ENCODE data around the gene CALM3. TPM values are rescaled to one million over a fixed set of nuclear protein-coding genes. Genes with fewer than 3 reads are reported as not detected.

The CALM3 gene
- total RNA-seq, 1 donor from 2014 or later, result 237 TPM

DNA sequence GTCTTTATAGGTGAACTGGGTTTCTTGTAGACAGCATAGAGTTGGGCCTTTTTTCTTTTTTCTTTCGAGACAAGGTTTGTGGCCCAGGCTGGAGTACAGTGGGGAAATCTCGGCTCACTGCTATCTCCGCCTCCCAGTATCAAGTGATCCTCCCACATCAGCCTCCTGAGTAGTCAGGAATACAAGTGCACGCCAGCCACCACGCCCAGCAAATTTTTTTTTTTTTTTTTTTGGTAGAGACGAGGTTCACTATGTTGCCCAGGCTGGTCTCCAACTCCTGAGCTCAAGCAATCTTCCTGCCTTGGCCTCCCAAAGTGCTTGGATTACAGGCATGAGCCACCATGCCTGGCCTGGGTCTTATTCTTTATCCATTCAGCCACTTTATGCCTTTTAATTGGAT, 5.1 kb upstream of the CALM3 start:
- DNase-seq (ENCODE audit: low spot score), result no peak
- intact Hi-C loops (cut with DNase I), result no loop called here
- no peak for ATAC-seq

- DNase-seq (ENCODE audit: low spot score) (no peak), ATAC-seq (no peak)
- intact Hi-C loops (cut with DNase I), result no loop called here
Observed at GRCh38 chr19:46598372-46598917, 2.7 kb upstream of the CALM3 start.

- intact Hi-C loops (cut with DNase I), result no loop called here
- no peak for ATAC-seq
- DNase-seq (ENCODE audit: low spot score), result no peak
Observed at GRCh38 chr19:46599716-46600373, 1.3 kb upstream of the CALM3 start.

- ATAC-seq (peak; percentile 94), DNase-seq (ENCODE audit: low spot score) (peak; percentile 99)
- intact Hi-C loops (cut with DNase I), result no loop called here
Observed at GRCh38 chr19:46600384-46601317, 479 bp upstream of the CALM3 start.

DNA sequence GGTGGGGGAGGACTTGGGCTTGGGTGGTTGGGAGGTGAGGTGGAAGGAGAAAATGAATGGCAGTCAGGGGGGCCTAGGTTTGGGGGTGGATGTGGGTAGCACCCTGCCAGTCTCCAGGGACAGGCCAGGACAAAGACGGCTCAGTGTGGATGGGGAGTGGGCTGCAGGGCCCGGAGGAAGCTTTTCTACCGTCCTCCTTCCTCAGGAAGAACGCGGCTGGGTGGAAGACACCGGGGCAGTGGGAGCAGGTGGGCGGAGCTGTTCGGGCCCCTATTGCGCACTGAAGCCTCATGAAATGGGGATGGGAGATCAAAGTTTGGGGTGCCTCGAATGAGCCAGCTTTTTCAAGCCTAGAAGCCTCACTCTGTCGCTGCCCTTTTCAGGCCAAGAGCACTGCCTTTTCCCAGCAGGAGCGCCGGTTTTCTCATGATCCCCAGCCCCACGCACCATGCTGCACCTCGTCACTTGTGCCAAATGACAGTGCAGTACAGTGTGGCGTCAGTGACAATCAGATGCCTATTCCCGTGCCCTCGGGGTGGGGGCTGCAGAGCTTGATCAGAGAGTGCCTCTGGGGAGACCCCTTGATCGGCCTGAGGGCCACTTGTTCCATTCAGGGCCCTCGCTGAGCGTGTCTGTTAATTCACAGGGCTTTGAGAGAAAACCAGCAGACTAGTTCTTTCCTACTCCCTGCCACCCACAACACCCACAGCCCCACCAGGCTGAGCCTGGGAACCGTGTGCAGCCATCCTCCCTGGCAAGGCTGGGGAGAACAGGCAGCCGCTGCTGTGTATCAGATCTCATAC, 1.5 kb downstream of the CALM3 start:
- ATAC-seq, result no peak
- DNase-seq (ENCODE audit: low spot score), result peak; percentile 63
- intact Hi-C loops (cut with DNase I), result no loop called here

DNA sequence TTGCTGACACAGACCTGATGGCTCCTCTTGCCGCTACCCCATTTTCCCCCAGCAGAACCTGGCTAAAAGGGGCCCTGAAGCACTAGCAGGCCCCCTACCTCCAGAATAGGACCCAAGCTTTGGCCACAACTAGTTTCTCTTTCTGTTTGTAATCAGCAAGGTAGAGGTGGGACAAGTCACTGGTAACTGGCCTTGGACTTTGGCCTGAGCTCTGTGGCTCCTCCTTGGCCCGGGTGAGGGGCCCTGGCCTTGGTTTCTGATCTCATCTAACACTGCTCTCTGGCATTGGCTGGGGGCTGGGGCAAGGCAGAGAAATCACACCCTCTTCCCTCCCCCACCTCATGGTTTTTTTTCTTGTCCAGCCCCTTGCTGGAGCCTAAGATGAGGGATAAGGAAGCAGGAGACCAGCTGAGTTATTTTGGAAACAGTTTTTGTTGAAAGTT, 2.1 kb downstream of the CALM3 start:
- intact Hi-C loops (cut with DNase I), result no loop called here
- ATAC-seq (no peak), DNase-seq (ENCODE audit: low spot score) (peak; percentile 53)

DNA sequence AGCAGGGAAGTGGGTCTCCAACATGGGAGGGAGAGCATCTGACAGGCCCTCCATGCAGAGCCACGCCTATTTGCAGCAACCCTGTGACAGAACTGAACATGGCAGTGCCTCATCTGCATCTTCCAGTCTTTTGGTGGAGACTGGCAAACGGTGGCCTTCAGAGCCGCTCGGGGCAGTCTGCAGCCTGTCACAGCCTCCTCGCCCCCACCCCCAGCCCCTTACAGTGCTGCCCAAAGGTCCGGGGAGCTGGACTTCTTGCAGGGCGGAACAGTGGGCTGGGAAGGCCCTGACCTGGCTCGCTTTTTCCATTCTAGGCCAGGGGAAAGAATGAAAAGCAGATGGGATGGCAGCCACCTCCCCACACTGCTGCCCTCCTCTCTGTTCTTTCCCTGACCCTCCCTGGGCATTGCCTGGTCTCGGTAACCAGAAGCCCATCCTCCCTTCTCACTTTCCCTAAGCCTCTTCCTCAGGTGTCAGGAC, 2.7 kb downstream of the CALM3 start:
- peak; percentile 56 for DNase-seq (ENCODE audit: low spot score)
- intact Hi-C loops (cut with DNase I), result no loop called here

DNA sequence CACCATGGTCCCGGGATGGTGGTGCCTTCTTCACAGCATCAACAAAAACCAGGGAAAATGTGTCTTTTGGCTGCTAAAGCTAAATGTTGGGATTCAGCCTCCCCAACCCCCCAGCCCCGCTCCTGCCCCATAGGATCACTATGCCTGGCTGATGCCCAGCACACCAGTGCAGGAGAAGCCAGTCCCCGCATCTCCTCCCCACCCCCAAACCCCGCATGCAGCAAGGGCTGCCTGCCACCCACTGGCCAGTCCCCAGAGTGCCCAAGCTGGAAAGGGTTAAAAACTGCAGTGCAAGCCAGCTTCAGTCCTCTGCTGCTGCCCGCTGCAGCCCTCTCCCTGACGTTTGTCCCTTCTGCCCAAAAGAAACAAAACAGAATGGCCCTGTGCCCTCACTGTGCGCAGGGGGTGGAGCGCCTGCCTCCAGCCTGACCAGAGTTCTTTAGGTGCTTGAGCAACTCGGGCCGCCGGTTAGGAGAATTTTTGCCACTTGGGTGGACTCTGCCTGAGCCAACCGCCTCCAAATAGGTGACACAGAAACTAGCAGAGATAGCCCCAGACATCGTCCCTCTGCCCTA, 3.7 kb downstream of the CALM3 start:
- intact Hi-C loops (cut with DNase I), result no loop called here
- DNase-seq (ENCODE audit: low spot score), result peak; percentile 59
- no peak for ATAC-seq

More for the DNA sequence above, 2.7 kb downstream of the CALM3 start:
- no peak for ATAC-seq

GRCh38 chr19:46605356-46605821, 4.3 kb downstream of the CALM3 start:
- no peak for ATAC-seq
- DNase-seq (ENCODE audit: low spot score), result peak; percentile 60
- intact Hi-C loops (cut with DNase I), result no loop called here

DNA sequence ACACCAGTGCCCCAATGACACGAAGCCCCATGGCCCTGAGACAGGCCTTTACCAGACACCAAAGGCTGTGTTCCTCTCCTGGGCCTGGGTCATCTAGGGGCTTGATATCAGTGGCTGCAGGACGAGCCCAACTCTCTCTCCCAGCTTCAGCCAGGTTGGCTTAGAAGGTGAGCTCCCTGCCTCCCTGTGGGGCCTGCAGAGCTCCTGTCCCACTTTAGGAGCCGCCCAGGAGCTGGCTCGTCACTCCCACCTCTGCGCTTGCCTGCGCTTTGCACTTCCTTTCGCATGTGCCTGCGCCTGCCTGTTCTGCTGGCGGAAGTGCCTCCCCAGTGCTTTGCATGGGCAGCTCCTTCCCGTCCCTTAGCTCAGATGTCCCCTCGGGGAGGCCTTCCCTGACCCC, 4.9 kb downstream of the CALM3 start:
- intact Hi-C loops (cut with DNase I), result no loop called here
- DNase-seq (ENCODE audit: low spot score) (peak; percentile 51), ATAC-seq (no peak)

DNA sequence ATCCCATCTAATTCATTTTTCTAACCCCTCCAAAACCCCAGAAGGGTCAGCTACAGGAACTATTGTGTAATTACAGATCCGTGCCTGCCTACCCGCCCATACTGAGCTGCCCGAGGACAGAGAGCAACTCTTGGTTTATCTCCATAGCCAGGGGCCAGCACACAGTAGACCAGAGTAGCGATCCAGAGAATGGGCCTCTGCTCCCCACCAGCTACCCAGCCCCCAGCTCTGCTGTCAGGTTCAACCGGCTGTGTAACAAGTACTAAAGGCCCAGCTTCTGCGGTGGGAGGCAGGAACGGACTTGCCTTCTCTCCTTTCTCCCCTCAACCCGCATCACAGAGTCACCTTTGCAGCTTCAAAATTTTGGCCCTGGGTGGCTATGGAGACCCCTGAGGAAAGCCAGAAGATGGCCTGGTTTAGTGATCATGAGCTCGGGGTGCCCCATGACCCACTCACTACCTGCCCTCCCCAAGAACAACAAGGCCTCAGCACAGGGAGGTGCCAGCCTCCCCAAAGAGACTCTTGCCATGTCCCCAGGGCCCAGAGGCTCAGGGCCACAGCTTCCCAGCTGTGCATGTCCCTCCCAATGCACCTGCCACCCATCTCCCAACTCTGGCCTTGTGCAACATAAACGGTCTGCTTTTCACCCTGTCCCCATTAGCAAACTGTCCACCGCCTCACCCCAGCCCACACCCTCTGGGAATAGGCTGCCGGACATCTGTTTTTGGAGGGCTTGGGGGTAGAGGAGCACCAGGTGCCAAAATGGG, 5.7 kb downstream of the CALM3 start:
- DNase-seq (ENCODE audit: low spot score) (peak; percentile 55), ATAC-seq (no peak)
- intact Hi-C loops (cut with DNase I), result no loop called here

DNA sequence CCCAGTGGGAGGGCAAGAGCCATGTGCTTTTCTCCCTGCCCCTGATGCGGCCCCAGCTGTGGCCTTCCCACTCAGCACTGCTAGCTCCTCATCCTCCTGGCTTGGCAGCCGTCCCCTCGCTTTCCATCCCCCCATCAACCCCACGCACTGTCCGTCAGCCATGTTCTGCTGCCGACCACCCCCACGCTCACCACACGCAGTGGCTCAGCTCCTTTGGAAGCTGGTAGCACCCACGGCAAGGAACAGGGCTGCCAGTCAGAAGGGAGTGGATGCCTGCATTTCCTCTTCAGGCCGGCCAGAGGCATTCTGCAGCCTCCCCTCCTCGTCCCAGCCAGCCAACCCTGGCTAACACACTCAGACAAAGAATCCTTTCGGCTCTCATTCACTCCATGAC, 6.3 kb downstream of the CALM3 start:
- ATAC-seq, result peak; percentile 14
- intact Hi-C loops (cut with DNase I), result no loop called here
- DNase-seq (ENCODE audit: low spot score), result peak; percentile 73

GRCh38 chr19:46608178-46608577, 7.0 kb downstream of the CALM3 start:
- no peak for DNase-seq (ENCODE audit: low spot score)
- intact Hi-C loops (cut with DNase I), result no loop called here
- ATAC-seq, result no peak

DNA sequence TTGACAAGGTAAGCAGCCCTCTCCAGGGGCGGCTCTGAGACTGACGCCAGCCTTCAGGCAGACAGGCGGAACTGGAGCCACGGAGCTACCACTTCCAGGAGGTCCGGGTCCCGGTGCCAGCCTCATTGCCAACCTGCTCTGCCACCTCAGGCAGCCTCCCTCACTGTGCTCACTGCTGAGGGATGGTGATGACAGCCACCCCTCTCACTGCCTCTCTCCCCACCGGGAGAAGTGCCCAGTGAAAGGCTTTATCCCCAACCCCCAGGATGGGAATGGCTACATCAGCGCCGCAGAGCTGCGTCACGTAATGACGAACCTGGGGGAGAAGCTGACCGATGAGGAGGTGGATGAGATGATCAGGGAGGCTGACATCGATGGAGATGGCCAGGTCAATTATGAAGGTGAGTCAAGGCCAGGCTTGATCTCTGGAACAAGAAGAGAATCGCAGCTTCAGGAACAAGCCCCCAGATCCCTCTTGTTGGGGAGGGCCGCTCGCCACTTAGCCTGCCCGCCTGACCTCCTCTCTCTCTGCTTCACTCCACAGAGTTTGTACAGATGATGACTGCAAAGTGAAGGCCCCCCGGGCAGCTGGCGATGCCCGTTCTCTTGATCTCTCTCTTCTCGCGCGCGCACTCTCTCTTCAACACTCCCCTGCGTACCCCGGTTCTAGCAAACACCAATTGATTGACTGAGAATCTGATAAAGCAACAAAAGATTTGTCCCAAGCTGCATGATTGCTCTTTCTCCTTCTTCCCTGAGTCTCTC, 7.6 kb downstream of the CALM3 start:
- intact Hi-C loops (cut with DNase I), result no loop called here
- ATAC-seq, result no peak
- peak; percentile 55 for DNase-seq (ENCODE audit: low spot score)

DNA sequence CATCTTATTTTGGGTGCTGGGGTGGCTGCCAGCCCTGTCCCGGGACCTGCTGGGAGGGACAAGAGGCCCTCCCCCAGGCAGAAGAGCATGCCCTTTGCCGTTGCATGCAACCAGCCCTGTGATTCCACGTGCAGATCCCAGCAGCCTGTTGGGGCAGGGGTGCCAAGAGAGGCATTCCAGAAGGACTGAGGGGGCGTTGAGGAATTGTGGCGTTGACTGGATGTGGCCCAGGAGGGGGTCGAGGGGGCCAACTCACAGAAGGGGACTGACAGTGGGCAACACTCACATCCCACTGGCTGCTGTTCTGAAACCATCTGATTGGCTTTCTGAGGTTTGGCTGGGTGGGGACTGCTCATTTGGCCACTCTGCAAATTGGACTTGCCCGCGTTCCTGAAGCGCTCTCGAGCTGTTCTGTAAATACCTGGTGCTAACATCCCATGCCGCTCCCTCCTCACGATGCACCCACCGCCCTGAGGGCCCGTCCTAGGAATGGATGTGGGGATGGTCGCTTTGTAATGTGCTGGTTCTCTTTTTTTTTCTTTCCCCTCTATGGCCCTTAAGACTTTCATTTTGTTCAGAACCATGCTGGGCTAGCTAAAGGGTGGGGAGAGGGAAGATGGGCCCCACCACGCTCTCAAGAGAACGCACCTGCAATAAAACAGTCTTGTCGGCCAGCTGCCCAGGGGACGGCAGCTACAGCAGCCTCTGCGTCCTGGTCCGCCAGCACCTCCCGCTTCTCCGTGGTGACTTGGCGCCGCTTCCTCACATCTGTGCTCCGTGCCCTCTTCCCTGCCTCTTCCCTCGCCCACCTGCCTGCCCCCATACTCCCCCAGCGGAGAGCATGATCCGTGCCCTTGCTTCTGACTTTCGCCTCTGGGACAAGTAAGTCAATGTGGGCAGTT, 8.6 kb downstream of the CALM3 start:
- peak; percentile 59 for DNase-seq (ENCODE audit: low spot score)
- ATAC-seq, result no peak
- intact Hi-C loops (cut with DNase I), result loop anchor here (10.0 kb wide), 1 partner anchor 55 kb away; the partner anchor contains the start of gene DACT3

DNA sequence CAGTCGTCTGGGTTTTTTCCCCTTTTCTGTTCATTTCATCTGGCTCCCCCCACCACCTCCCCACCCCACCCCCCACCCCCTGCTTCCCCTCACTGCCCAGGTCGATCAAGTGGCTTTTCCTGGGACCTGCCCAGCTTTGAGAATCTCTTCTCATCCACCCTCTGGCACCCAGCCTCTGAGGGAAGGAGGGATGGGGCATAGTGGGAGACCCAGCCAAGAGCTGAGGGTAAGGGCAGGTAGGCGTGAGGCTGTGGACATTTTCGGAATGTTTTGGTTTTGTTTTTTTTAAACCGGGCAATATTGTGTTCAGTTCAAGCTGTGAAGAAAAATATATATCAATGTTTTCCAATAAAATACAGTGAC, 9.3 kb downstream of the CALM3 start:
- intact Hi-C loops (cut with DNase I), result loop anchor here (10.0 kb wide), 1 partner anchor 54 kb away; the partner anchor contains the start of gene DACT3
- peak; percentile 45 for DNase-seq (ENCODE audit: low spot score)
- ATAC-seq, result no peak
